Measurements from ENCODE around the gene TPRX2.
"Not testable (repeated sequence)": the region's sequence is repeated elsewhere in the genome, so short reads cannot be mapped to it uniquely, and the experiment has no call there.

The TPRX2 gene

DNA sequence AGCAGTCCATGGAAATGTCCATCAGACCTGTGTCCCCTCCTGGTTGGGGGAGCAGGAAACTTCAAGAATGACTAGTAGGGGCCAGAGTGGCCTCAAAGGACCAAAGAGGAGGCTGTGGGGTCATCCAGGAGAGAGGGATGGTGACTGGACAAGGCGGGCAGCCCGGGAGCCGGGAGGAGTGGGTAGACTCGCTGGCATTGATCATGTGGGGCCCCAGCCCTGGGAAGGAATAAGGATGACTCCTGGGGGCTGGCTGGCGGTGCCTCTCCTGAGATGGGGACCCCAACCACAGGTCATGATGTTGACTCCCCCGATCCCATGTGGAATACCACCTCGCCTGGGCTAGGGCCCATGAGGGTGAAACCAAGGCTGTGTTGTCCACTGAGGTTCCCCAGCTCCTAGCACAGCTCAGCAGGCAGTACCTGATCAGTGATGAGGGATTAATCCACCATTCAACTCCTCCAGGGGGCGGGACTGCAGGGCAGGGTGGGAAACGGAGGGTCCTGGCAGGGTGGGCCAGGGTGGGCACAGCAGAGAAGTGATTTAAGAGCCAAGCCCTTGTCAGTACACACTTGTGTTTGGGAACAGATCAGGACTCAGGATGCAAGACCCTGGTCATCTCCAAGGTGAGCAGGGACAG is at the start of gene TPRX2:
TPRX2 (plus strand) TSS at position 590 of the 640 bp plus-strand sequence; CDS start at position 602, 12 bp downstream.
- not testable (repeated sequence) for DNase-seq (ENCODE audit: low read depth)

DNA sequence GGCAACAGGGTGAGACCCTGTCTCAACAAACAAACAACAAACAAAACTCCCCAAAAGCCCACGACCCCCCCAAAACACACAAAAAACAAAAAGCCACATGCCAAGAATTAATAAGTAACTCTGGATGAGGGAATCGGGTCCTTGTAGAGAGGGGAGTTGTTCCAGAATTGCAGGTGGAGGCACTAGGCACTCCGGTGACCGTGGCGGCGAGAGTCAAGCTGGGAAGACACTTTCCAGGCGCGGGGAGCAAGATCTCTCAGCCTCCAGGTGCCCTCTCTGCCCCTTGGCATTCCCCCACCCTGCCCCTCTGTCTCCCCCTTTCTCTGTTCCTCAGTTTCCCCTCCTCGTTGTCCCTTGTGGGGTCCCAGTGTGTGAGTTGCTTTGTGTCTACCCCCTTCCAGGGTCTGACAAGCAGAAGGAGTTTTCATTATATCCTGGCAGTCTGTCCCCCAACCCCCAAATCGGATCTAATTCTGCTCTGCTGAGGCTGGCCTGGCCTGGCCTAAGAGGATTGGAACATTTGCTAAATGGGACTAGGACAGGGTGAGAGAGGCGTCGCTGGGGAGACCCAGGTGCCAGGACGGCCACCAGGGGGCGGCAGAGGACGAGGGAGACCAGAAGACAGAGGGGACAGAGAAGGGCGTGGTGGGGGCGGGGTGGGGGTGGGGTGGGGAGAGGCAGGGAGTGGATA is 45.6 kb upstream of the TPRX2 start:
- peak; percentile 37 for DNase-seq (ENCODE audit: low read depth)

- no peak for DNase-seq (ENCODE audit: low read depth)
Observed at GRCh38 chr19:47813995-47814328, 45.1 kb upstream of the TPRX2 start.

- not testable (repeated sequence) for DNase-seq (ENCODE audit: low read depth)
Observed at GRCh38 chr19:47816270-47816669, 42.8 kb upstream of the TPRX2 start.

DNA sequence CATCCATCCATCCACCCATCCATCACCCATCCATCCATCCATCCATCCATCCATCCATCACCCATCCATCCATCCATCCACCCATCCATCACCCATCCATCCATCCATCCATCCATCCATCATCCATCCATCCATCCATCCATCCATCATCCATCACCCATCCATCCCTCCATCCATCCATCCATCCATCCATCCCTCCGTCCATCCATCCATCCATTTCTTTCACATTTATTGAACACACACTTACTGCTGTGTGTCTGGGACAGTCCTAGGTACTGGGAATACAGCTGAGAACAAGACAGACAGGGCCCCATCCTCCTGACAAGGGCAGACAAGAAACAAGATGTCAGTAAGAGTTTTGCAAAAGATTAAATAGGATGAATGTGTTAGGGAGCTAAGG is 40.8 kb upstream of the TPRX2 start:
- not testable (repeated sequence) for DNase-seq (ENCODE audit: low read depth)

GRCh38 chr19:47819858-47820257 is 39.2 kb upstream of the TPRX2 start:
- DNase-seq (ENCODE audit: low read depth), result no peak

DNA sequence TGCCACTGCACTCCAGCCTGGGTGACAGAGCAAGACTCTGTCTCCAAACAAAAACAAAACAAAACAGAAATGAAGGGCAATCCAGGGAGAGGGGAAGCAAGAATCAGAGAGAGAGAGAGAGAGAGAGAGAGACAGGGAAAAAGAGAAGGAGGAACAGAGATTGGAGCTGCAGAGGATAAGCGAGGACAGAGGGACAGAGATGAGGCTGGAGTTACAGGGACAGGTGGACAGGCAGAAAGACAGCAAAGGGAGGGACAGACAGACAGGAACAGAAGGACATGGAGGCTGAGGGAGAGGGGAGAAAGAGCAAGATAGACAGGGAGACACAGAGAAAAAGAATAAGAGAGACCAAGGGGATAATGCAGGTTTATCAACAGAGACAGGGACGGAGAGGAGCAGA is 38.6 kb upstream of the TPRX2 start:
- DNase-seq (ENCODE audit: low read depth), result no peak

GRCh38 chr19:47821460-47822020 is 37.5 kb upstream of the TPRX2 start, which contains the start of gene CRX:
Gene CRX (plus strand): TSS chr19:47821937. CDS start chr19:47834444, 12,507 bp downstream.
- no peak for DNase-seq (ENCODE audit: low read depth)

DNA sequence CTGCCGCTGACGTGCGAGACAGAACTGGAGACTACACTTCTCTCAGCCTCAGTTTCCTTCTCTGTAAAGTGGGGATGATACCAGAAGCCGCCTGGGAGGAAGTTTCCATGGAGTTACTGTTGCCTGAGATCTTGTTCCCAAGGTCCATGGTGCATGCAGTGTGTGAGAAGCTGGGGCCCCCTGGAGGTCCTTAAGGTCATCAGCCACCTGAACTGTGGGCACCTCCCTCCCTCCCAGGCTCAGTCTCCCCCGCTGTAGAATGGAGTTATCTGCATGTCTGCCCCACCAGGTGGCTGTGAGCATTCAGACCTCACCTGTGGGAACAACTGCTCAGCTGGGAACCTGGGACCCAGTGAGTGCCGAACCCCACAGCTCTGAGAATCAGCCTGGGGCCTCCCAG is 34.6 kb upstream of the TPRX2 start:
- DNase-seq (ENCODE audit: low read depth), result no peak

DNA sequence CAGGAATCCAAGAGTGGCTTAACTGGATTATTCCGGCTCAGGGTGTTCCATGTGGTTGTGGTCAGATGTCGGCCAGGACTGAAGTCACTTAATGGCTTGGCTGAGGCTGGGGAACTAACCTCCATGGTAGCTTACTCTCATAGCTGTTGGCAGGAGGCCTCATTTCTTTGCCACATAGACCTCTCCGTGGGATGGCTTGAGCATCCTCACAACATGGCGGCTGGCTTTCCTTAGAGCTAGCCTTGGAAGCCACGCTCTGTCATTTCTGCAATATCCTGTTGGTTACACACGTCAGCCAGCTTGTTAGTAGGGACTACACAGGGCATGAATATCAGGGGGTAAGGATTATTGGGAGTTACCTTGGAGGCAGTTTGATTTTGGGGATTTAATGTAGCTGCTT is 32.2 kb upstream of the TPRX2 start:
- no peak for DNase-seq (ENCODE audit: low read depth)

DNA sequence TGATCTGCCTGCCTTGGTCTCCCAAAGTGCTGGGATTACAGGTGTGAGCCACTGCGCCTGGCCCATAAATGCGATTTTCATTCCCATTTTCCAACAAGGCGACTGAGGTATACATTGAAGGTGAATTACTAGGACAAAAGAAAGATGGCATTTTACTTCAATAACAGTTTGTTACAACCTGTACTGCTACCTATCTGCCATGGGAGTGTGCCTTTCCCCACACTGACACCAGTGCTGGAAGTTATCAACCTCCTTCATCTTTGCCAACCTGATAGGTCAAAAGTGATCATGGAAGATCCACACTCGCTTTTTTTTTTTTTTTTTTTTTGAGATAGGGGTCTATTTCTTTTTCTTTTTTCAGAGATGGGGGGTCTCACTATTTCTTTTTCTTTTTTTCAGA is 26.3 kb upstream of the TPRX2 start:
- DNase-seq (ENCODE audit: low read depth), result no peak

- DNase-seq (ENCODE audit: low read depth), result no peak
Observed at GRCh38 chr19:47836038-47836437, 23.0 kb upstream of the TPRX2 start.

DNA sequence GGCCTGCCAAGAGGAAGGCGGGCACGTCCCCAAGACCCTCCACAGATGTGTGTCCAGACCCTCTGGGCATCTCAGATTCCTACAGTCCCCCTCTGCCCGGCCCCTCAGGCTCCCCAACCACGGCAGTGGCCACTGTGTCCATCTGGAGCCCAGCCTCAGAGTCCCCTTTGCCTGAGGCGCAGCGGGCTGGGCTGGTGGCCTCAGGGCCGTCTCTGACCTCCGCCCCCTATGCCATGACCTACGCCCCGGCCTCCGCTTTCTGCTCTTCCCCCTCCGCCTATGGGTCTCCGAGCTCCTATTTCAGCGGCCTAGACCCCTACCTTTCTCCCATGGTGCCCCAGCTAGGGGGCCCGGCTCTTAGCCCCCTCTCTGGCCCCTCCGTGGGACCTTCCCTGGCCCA is 19.6 kb upstream of the TPRX2 start:
- no peak for DNase-seq (ENCODE audit: low read depth)

GRCh38 chr19:47839913-47840312 is 19.1 kb upstream of the TPRX2 start:
- DNase-seq (ENCODE audit: low read depth), result no peak

DNA sequence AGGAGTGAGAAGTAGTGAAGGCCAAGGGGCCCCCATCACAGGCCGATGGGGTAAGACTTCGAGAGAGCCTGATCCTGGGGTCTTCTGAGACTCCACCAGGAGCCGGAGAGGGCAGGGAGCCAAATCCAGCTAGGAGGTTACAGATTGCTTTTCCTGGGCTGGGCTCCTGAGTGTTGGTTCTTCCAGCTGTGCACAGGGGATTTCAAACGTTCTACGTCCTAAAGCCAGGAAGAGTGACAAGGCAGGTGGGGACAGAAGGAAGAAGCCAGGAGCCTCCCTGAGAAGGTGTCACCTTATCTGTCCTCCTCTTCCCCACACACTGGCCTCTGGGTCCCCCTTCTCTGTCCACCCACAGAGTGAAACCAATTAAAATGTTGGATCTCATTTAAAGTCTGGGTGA is 16.1 kb upstream of the TPRX2 start:
- no peak for DNase-seq (ENCODE audit: low read depth)

GRCh38 chr19:47848425-47848822 is 10.6 kb upstream of the TPRX2 start:
- no peak for DNase-seq (ENCODE audit: low read depth)

DNA sequence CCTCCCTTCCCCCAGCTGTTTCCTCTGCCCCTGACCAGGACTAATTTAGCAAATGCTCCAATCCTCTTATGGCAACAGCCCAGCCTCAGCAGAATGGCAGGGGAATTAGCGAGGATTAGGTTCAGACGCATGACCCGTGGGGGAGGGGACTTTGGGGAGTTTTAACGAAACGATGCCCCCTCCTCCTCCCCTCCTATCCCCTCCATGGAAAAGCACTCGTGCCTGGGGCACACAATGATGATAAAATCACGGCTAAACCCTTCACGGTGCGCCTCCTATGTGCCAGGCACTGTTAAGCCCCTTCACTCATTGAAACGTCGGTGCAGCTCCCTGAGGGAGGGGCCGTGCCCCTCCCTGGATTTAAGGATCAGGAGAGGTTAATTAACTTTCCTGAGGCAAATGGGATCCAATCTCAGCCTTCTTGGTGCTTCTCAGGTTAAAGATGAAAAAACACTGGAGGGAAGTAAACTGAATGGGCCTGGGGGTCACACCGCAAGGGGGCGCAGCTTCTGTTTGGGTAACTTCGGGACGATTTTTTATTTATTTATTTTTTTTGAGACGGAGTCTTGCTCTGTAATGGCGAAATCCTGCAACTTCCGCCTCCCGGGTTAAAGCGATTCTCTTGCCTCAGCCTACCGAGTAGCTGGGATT is 10.1 kb upstream of the TPRX2 start:
- no peak for DNase-seq (ENCODE audit: low read depth)

GRCh38 chr19:47853003-47853402 is 6.0 kb upstream of the TPRX2 start:
- DNase-seq (ENCODE audit: low read depth), result no peak

GRCh38 chr19:47854459-47854858 is 4.6 kb upstream of the TPRX2 start:
- DNase-seq (ENCODE audit: low read depth), result no peak

DNA sequence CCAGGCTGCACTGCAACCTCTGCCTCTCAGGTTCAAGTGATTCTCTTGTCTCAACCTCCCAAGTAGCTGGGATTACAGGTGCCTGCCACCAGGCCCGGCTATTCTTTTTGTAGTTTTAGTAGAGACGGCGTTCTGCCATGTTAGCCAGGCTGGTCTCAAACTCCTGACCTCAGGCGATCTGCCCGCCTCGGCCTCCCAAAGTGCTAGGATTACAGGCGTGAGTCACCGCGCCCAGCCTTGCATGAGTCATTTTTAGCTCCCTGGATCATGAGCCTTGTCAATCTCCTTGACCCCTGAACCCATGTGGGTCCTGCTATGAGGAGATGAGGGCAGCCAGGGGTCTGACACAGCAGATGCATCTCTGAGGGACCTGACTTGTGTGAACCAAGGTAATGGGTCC is 804 bp upstream of the TPRX2 start:
- not testable (repeated sequence) for DNase-seq (ENCODE audit: low read depth)

DNA sequence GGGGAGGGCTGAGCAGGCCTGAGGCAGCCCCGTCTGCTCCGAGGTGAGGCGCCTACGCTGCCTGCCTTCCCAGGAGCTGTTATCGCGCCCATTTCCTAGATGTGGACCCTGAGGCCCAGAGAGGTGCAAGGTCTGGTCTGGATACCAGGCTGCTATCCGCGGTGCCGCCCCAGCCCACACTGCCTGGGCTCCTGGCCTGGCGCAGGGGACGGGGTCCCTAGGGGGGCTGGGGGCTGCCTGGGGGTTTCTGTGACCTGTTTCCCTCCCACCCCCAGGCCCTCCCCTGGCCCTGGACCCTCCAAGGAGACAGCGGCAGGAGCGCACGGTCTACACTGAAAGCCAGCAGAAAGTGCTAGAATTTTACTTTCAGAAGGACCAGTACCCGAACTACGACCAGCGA is 803 bp downstream of the TPRX2 start:
- not testable (repeated sequence) for DNase-seq (ENCODE audit: low read depth)

DNA sequence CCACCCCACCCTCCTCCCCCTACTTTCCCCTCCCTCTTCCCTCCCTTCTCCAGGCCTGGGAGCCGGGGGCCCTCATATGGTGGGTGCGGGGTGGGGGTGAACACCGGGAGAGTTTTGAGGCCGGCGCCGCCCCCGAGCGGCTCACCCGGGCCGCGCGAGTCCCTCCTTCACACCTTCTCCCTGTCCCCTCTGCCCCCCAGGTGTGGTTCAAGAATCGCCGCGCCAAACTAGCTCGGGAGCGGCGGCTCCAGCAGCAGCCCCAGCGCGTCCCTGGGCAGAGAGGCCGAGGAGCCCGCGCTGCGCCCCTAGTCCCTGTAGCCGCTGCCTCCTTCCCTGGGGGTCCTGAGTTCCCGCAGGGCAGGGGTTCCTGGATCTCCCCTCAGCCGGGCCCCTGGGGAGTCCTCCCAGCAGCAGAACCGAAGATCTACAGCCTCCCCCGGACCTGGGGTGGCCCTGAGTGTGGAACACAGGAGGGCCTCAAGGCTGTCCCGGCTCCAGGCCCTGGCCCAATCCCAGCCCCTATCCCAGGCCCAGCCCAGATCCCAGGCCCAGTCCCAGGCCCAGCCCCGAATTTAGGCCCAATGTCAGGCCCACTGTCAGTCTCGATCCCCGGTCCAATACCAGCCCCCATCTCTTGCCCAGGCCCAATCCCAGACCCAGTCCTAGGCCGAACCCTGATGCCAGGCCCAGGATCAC is 1.7 kb downstream of the TPRX2 start:
- DNase-seq (ENCODE audit: low read depth), result no peak
